ENCODE results near the gene AMY1C.
"Not testable (repeated sequence)": the region's sequence is repeated elsewhere in the genome, so short reads cannot be mapped to it uniquely, and the experiment has no call there.

Gene AMY1C

GRCh38 chr1:103745040-103745439 lies 4.7 kb upstream of the AMY1C start:
- not testable (repeated sequence) for H2AFZ ChIP-seq (ENCODE audit: low read depth, low read length); H3K36me3 ChIP-seq (replicated peaks; ENCODE audit: low read depth, low read length); H3K4me2 ChIP-seq (ENCODE audit: low read length); H3K4me3 ChIP-seq (ENCODE audit: low read length); H3K4me1 ChIP-seq (ENCODE audit: low read length); H3K27ac ChIP-seq (ENCODE audit: low read length); H3K27me3 ChIP-seq (ENCODE audit: low read depth, low read length); H3K79me2 ChIP-seq (ENCODE audit: low read length); H3K9me3 ChIP-seq (ENCODE audit: insufficient read depth, low read length); H3K9ac ChIP-seq (ENCODE audit: low read length); H4K20me1 ChIP-seq (ENCODE audit: insufficient read depth, low read length)

GRCh38 chr1:103748273-103748672 lies 1.4 kb upstream of the AMY1C start:
- not testable (repeated sequence) for H3K4me1 ChIP-seq (ENCODE audit: low read length); H3K9ac ChIP-seq (ENCODE audit: low read length); H3K9me3 ChIP-seq (ENCODE audit: insufficient read depth, low read length); H3K4me2 ChIP-seq (ENCODE audit: low read length); H3K27me3 ChIP-seq (ENCODE audit: low read depth, low read length); H3K79me2 ChIP-seq (ENCODE audit: low read length); H3K27ac ChIP-seq (ENCODE audit: low read length); H3K4me3 ChIP-seq (ENCODE audit: low read length); H3K36me3 ChIP-seq (replicated peaks; ENCODE audit: low read depth, low read length); H2AFZ ChIP-seq (ENCODE audit: low read depth, low read length); H4K20me1 ChIP-seq (ENCODE audit: insufficient read depth, low read length)

- H3K9me3 ChIP-seq (ENCODE audit: insufficient read depth, low read length): no peaks in the 10 kb centered on the region
Measured at GRCh38 chr1:103761896-103762295, 12.2 kb downstream of the AMY1C start.

GRCh38 chr1:103779932-103780331 lies 30.2 kb downstream of the AMY1C start:
- no peaks in the 10 kb centered on the region for H3K27me3 ChIP-seq (ENCODE audit: low read depth, low read length)
- H3K4me1 ChIP-seq (ENCODE audit: low read length): peaks cover 7% of the 10 kb centered on the region
- no peak overlapping the region for H3K4me3 ChIP-seq (ENCODE audit: low read length)
- H4K20me1 ChIP-seq (ENCODE audit: insufficient read depth, low read length): no peaks in the 10 kb centered on the region
- no peaks in the 10 kb centered on the region for H3K79me2 ChIP-seq (ENCODE audit: low read length)
- H3K9ac ChIP-seq (ENCODE audit: low read length): no peak overlapping the region
- H3K27ac ChIP-seq (ENCODE audit: low read length): no peak overlapping the region
- no peaks in the 10 kb centered on the region for H3K36me3 ChIP-seq (replicated peaks; ENCODE audit: low read depth, low read length)
- TF ChIP-seq EZH2phosphoT487 (IDR thresholded peaks at IDR 0.05; ENCODE audit: low read depth) (no peak), CTCF (IDR thresholded peaks at IDR 0.05; ENCODE audit: low read depth, low read length) (no peak)
- no peak overlapping the region for H2AFZ ChIP-seq (ENCODE audit: low read depth, low read length)
- no peaks in the 10 kb centered on the region for H3K9me3 ChIP-seq (ENCODE audit: insufficient read depth, low read length)
- H3K4me2 ChIP-seq (ENCODE audit: low read length): no peak overlapping the region

More at GRCh38 chr1:103761896-103762295, 12.2 kb downstream of the AMY1C start:
- Histone ChIP-seq H3K9ac (ENCODE audit: low read length) (no peak overlapping the region), H4K20me1 (ENCODE audit: insufficient read depth, low read length) (no peaks in the 10 kb centered on the region), H3K4me2 (ENCODE audit: low read length) (no peak overlapping the region), H2AFZ (ENCODE audit: low read depth, low read length) (no peak overlapping the region), H3K27ac (ENCODE audit: low read length) (no peak overlapping the region), H3K36me3 (replicated peaks; ENCODE audit: low read depth, low read length) (no peaks in the 10 kb centered on the region), H3K4me1 (ENCODE audit: low read length) (no peaks in the 10 kb centered on the region), H3K27me3 (ENCODE audit: low read depth, low read length) (no peaks in the 10 kb centered on the region), H3K4me3 (ENCODE audit: low read length) (no peak overlapping the region), H3K79me2 (ENCODE audit: low read length) (no peaks in the 10 kb centered on the region)
- TF ChIP-seq CTCF (IDR thresholded peaks at IDR 0.05; ENCODE audit: low read depth, low read length) (no peak), EZH2phosphoT487 (IDR thresholded peaks at IDR 0.05; ENCODE audit: low read depth) (no peak)

GRCh38 chr1:103783944-103784377 lies 34.3 kb downstream of the AMY1C start:
- Histone ChIP-seq H3K27me3 (ENCODE audit: low read depth, low read length) (no peaks in the 10 kb centered on the region), H3K9ac (ENCODE audit: low read length) (no peak overlapping the region), H3K79me2 (ENCODE audit: low read length) (no peaks in the 10 kb centered on the region), H3K9me3 (ENCODE audit: insufficient read depth, low read length) (no peaks in the 10 kb centered on the region), H3K4me2 (ENCODE audit: low read length) (no peak overlapping the region), H3K4me3 (ENCODE audit: low read length) (no peak overlapping the region), H2AFZ (ENCODE audit: low read depth, low read length) (no peak overlapping the region), H3K27ac (ENCODE audit: low read length) (no peak overlapping the region), H3K4me1 (ENCODE audit: low read length) (peaks cover 19% of the 10 kb centered on the region), H4K20me1 (ENCODE audit: insufficient read depth, low read length) (no peaks in the 10 kb centered on the region), H3K36me3 (replicated peaks; ENCODE audit: low read depth, low read length) (no peaks in the 10 kb centered on the region)
- TF ChIP-seq CTCF (IDR thresholded peaks at IDR 0.05; ENCODE audit: low read depth, low read length): no peak
- no peak for TF ChIP-seq EZH2phosphoT487 (IDR thresholded peaks at IDR 0.05; ENCODE audit: low read depth)

All from OCI-LY3 (cell line).